Midbrain (tissue), 1 donor: ENCODE results near the gene MIA.
"Not testable (repeated sequence)": the region's sequence is repeated elsewhere in the genome, so short reads cannot be mapped to it uniquely, and the experiment has no call there.

Experiments
- DNase-seq: peaks from one replicate; lab custom pipeline; 2025; lab: John Stamatoyannopoulos, UW

MIA gene

GRCh38 chr19:40822704-40823553 lies 47.6 kb downstream of the MIA start:
- not testable (repeated sequence) for DNase-seq

- DNase-seq: not testable (repeated sequence)
Measured at GRCh38 chr19:40824916-40825315, 49.6 kb downstream of the MIA start.

- not testable (repeated sequence) for DNase-seq
Measured at GRCh38 chr19:40825460-40826095, 50.3 kb downstream of the MIA start.

- not testable (repeated sequence) for DNase-seq
Measured at GRCh38 chr19:40826312-40826698, 51.0 kb downstream of the MIA start.

- not testable (repeated sequence) for DNase-seq
Measured at GRCh38 chr19:40826699-40827385, 51.5 kb downstream of the MIA start.
